ENCODE measurements around the gene LDLRAD2. TPM values are rescaled to one million over a fixed set of nuclear protein-coding genes. Genes with fewer than 3 reads are reported as not detected.

Gene LDLRAD2
- total RNA-seq, 1 donor from 2014 or later = 1.1 TPM

DNA sequence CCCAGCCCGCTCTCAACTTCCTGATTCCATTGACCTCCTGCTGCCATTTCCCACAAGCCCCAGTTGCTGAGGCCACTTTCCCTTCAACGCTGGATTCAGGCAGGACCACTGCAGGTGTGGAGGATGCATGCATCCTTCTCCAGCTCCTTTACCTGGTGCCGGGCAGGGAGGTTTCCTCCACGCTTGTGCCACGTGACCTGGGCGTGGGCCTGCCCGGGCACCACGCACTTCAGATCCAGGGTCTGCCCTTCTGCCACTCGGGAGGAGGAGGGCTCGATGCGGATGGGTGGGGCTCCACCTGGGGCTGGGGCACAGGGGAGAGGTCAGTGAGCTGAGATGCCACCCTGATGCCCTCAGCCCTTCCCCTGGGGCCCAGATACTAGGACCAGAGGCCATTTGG, 31.9 kb downstream of the LDLRAD2 start:
- no peak for DNase-seq (ENCODE audit: low spot score in 2 of 2, unreplicated experiment in 2 of 2)
- TF ChIP-seq, protein P1, sequence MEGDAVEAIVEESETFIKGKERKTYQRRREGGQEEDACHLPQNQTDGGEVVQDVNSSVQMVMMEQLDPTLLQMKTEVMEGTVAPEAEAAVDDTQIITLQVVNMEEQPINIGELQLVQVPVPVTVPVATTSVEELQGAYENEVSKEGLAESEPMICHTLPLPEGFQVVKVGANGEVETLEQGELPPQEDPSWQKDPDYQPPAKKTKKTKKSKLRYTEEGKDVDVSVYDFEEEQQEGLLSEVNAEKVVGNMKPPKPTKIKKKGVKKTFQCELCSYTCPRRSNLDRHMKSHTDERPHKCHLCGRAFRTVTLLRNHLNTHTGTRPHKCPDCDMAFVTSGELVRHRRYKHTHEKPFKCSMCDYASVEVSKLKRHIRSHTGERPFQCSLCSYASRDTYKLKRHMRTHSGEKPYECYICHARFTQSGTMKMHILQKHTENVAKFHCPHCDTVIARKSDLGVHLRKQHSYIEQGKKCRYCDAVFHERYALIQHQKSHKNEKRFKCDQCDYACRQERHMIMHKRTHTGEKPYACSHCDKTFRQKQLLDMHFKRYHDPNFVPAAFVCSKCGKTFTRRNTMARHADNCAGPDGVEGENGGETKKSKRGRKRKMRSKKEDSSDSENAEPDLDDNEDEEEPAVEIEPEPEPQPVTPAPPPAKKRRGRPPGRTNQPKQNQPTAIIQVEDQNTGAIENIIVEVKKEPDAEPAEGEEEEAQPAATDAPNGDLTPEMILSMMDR (IDR thresholded peaks at IDR 0.05; ENCODE audit: unreplicated experiment) = no peak
- Mint-ChIP-seq H3K36me3 (peaks cover 19% of the 10 kb centered on the region), H3K4me1 (no peaks in the 10 kb centered on the region), H3K9me3 (no peaks in the 10 kb centered on the region), H3K27me3 (ENCODE audit: low read depth) (no peaks in the 10 kb centered on the region), H3K27ac (no peak overlapping the region), H3K4me3 (no peak overlapping the region)

DNA sequence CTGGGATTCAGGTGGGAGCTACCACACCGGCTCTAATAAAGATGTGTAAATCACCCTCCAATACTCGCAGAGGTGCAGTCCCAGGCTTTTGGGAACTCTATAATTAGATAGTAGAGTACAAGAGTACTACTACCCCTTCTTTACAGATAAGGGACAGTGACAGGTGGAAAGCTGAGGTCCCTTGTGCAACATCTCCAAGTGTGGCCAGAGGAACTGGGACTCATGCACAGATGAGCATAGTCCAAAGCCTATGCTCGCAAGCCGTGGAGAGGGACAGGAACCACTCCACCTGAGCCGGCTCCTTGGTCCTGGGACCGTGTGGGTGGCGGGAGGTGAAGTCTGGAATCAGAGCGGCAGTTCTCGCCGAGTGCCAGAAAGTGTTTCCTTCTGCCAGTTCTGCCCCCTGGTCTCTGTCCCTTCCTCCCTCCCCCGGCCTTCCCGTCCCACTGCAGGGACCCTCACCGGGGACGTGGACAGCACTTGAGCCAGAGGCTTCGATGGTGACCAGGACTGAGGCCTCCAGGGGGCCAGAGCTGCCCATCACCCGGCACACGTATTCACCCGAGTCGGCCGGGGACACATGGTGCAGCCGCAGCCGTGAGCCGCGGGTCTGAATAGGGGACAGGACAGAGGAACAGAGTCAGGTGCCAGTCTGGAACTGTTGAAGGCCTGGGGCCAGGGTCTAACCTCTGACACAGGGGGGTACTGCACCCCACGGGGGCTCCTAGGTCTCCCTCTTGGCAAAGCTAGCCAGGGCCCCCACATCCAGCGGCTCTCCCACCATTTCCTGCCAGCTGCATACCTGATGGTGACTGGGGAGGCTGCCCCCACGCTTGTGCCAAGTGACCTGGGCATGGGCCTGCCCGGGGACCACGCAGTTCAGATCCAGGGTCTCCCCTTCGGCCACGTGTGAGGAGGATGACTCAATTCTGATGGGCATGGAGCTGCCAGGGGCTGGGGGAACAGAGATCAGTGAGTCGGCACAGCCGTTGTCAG, 33.9 kb downstream of the LDLRAD2 start:
- no peak for DNase-seq (ENCODE audit: low spot score in 2 of 2, unreplicated experiment in 2 of 2)
- TF ChIP-seq, protein P1 (IDR thresholded peaks at IDR 0.05; ENCODE audit: unreplicated experiment) = no peak
- H3K9me3 Mint-ChIP-seq = no peaks in the 10 kb centered on the region

DNA sequence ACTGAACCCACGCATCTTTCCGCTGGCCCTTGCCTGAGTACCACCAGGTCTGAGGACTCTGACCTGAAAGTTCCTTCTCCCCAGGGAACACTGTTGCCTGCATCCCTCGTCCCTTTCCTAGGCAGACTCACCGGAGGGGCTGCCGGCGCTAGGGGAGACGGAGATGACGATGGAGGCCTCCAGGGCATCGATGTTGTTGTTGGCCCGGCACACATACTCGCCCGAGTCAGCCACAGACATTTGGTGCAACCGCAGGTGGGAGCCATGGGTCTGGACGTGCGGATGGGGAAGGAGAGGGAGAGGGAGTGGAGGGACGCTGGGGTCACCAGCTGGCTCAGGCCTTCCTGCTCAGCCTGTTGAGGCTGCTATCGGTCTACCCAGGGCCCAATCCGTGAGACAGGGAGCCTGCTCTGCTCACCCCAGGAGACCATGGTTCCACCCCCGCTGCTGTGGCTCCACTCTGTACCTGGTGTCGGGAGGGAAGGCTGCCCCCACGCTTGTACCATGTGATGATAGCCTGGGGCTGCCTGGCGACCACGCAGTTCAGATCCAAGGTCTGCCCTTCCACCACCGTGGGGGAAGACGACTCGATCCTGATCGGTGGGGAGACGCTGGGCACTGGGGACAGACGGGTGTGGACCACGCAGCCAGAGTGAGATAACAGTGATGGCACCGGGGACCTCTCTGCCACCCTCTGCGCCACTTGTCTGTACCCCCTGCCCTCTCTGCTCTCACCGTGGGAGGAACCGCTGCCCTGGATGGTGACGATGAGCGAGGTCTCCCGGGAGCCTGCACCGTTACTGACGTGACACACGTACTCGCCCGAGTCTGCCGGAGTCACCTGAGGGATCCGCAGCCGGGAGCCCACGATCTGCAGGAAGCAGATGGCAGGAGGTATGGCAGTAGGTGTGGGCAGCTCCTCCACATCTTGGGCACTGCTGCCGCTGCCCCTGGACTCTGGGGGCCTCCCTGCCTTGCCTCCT, 35.4 kb downstream of the LDLRAD2 start:
- H3K9me3 Mint-ChIP-seq = no peaks in the 10 kb centered on the region
- no peak overlapping the region for H3K4me3 Mint-ChIP-seq
- peaks cover 17% of the 10 kb centered on the region for H3K36me3 Mint-ChIP-seq
- no peak overlapping the region for H3K27ac Mint-ChIP-seq
- no peaks in the 10 kb centered on the region for H3K4me1 Mint-ChIP-seq
- H3K27me3 Mint-ChIP-seq (ENCODE audit: low read depth) = no peaks in the 10 kb centered on the region
- TF ChIP-seq, protein P1 (IDR thresholded peaks at IDR 0.05; ENCODE audit: unreplicated experiment) = no peak
- DNase-seq (ENCODE audit: low spot score in 2 of 2, unreplicated experiment in 2 of 2) = no peak

More for the DNA sequence above, 33.9 kb downstream of the LDLRAD2 start:
- Mint-ChIP-seq H3K27ac (no peak overlapping the region), H3K27me3 (ENCODE audit: low read depth) (no peaks in the 10 kb centered on the region), H3K4me1 (no peaks in the 10 kb centered on the region), H3K4me3 (no peak overlapping the region), H3K36me3 (peaks cover 14% of the 10 kb centered on the region)

DNA sequence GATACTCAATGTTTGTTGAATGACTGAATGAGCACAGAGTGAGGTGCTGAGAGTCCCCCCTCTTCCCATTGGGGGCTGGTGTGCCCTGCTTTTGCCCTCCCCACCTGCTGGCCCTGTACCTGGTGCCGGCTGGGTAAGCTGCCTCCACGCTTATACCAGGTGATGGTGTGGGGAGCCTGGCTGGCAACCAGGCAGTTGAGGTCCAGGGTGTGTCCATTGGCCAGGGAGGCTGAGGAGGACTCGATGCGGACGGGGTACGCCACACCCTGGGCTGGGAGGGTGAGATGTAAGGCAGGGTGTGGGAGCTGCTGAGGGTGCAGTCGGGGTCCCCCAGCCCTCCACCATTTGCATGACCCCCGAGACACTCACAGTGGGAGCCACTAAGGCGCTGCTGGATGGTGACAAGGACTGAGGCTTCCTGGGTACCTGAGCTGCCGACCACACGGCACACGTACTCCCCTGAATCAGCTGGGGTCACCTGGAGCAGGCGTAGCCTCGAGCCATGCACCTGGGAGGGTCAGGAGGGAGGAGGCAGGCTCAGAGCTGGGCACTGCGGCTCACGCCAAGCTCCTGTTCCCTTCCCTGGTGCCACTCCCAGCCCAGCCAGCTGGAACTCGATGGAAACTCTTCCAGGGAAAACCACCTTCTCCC, 36.6 kb downstream of the LDLRAD2 start:
- Mint-ChIP-seq H3K9me3 (no peaks in the 10 kb centered on the region), H3K27ac (no peak overlapping the region), H3K36me3 (peaks cover 17% of the 10 kb centered on the region), H3K27me3 (ENCODE audit: low read depth) (no peaks in the 10 kb centered on the region), H3K4me1 (no peaks in the 10 kb centered on the region), H3K4me3 (no peak overlapping the region)
- TF ChIP-seq, protein P1 (IDR thresholded peaks at IDR 0.05; ENCODE audit: unreplicated experiment) = no peak
- DNase-seq (ENCODE audit: low spot score in 2 of 2, unreplicated experiment in 2 of 2) = no peak

DNA sequence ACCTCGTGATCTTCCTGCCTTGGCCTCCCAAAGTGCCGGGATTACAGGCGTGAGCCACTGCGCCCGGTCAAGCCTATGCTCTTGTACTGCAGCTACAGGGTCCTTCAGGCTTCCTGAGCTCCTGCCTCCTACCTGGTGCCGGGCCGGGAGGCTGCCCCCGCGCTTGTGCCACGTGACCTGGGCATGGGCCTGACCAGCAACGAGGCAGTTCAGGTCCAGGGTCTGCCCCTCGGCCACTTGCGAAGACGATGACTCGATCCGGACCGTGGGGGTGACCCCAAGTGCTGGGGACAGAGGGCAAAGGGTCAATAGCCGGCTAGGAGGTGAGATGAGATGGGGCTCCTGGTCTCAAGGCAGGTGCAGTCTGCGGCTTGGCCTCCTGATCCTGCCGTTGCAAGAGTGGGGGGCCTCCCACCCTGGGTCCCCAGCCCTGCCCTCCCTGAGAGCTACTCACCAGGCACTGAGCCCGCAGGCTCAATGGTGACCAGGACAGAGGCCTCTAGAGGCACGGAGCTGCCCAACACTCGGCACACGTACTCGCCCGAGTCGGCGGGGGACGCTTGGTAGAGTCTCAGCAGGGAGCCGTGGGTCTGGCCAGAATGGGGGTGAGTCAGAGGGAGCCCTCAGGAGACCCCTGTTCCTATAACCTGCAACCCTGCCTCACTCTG, 38.0 kb downstream of the LDLRAD2 start:
- TF ChIP-seq, protein P1 (IDR thresholded peaks at IDR 0.05; ENCODE audit: unreplicated experiment) = no peak
- Mint-ChIP-seq H3K9me3 (no peaks in the 10 kb centered on the region), H3K4me1 (no peaks in the 10 kb centered on the region), H3K4me3 (no peak overlapping the region), H3K27ac (no peak overlapping the region), H3K27me3 (ENCODE audit: low read depth) (no peaks in the 10 kb centered on the region), H3K36me3 (peaks cover 19% of the 10 kb centered on the region)
- DNase-seq (ENCODE audit: low spot score in 2 of 2, unreplicated experiment in 2 of 2) = no peak
